HepG2 (cell line): Measurements from ENCODE around the gene GDPGP1. TPM values are rescaled to one million over a fixed set of nuclear protein-coding genes. Genes with fewer than 3 reads are reported as not detected.

Source experiments
- ATF4 ChIP-seq, 2 experiments: fragments of 450-650 bp in 1 of 2; sonication (generic) in 1 of 2; formaldehyde crosslinking; IDR thresholded peaks; 2 replicates each; pipeline versions ENCODE4 v1.5.0 to v1.8.0; 2020 to 2022; ENCODE audit warnings: mild to moderate bottlenecking in 1 of 2, missing genetic modification reagents in 1 of 2
- GABPA ChIP-seq, 2 experiments: IDR thresholded peaks; 2 replicates each; pipeline ENCODE4 v1.6.1; 2011 to 2016; ENCODE audit warnings: low read depth in 2 of 2, low read length in 1 of 2, missing biosample characterization in 1 of 2, missing genetic modification characterization in 1 of 2
- MEF2D ChIP-seq: sonication (generic); formaldehyde crosslinking; IDR thresholded peaks from 2 replicates; pipeline ENCODE4 v1.5.1; 2020; ENCODE audit warnings: mild to moderate bottlenecking, missing genetic modification reagents
- PBX2 ChIP-seq: IDR thresholded peaks from 2 replicates; pipeline ENCODE4 v1.6.1; 2016; ENCODE audit warnings: control low read depth
- PLRG1 ChIP-seq: fragments of 450-650 bp; conservative IDR thresholded peaks from 2 replicates; pipeline ENCODE4 v1.6.1; 2016
- PTBP1 ChIP-seq: fragments of 200-400 bp; formaldehyde crosslinking; IDR thresholded peaks from 2 replicates; pipeline ENCODE4 v1.6.1; 2018; ENCODE audit warnings: low read length, low read depth; ENCODE audit not compliant: poor library complexity, severe bottlenecking
- SAP130 ChIP-seq: IDR thresholded peaks from 2 replicates; pipeline ENCODE4 v1.6.1; 2016; ENCODE audit warnings: low read depth
- SKI ChIP-seq: fragments of 450-650 bp; IDR thresholded peaks from one replicate; pipeline ENCODE4 v1.6.1; 2018; ENCODE audit warnings: mild to moderate bottlenecking; ENCODE audit not compliant: partially characterized antibody
- STAG1 ChIP-seq: sonication (generic); formaldehyde crosslinking; IDR thresholded peaks from 2 replicates; pipeline ENCODE4 v1.4.0; 2020; ENCODE audit warnings: missing genetic modification reagents
- ZBTB20 ChIP-seq: sonication (generic); formaldehyde crosslinking; IDR thresholded peaks from 2 replicates; pipeline ENCODE4 v1.8.1; 2023; ENCODE audit warnings: missing genetic modification reagents, low read depth, mild to moderate bottlenecking, borderline replicate concordance
- ZKSCAN8 ChIP-seq: IDR thresholded peaks from 2 replicates; pipeline ENCODE4 v1.6.1; 2016; ENCODE audit warnings: borderline replicate concordance, missing genetic modification reagents, missing compliant biosample characterization
- ZNF337 ChIP-seq: sonication (generic); formaldehyde crosslinking; IDR thresholded peaks from 2 replicates; pipeline ENCODE4 v1.5.1; 2020; ENCODE audit warnings: missing genetic modification reagents, low read depth, mild to moderate bottlenecking, borderline replicate concordance
- ZNF589 ChIP-seq: sonication (generic); formaldehyde crosslinking; conservative IDR thresholded peaks from 2 replicates; pipeline ENCODE4 v1.8.0; 2022; ENCODE audit warnings: mild to moderate bottlenecking, moderate library complexity, missing genetic modification reagents
- ZNF781 ChIP-seq: sonication (generic); formaldehyde crosslinking; IDR thresholded peaks from 2 replicates; pipeline ENCODE4 v1.5.1; 2020; ENCODE audit warnings: borderline replicate concordance, mild to moderate bottlenecking, missing genetic modification reagents; ENCODE audit errors: not compliant biosample characterization
- ZSCAN31 ChIP-seq: sonication (generic); formaldehyde crosslinking; IDR thresholded peaks from 2 replicates; pipeline ENCODE4 v1.5.0; 2020; ENCODE audit warnings: low read depth, mild to moderate bottlenecking, missing genetic modification reagents
- polyA plus RNA-seq, 8 experiments: library from polyadenylated mRNA; depleted of rRNA in 3 of 8; stranded (reverse) in 7 of 8; unstranded in 1 of 8; fragments of >200 nt; fragmentation: Illumina TruSeq in 4 of 8; extraction: Trizol in 4 of 8; gene quantifications; 2 replicates each; pipeline versions ENCODE4 v1.2.1 to v1.2.3, GENCODE V29; 2011 to 2016; ENCODE audit warnings: low read depth in 4 of 8, missing spikeins in 1 of 8, mixed read lengths in 1 of 8; ENCODE audit not compliant: insufficient read depth in 1 of 8
- total RNA-seq, 5 experiments: library from RNA; depleted of rRNA; stranded (reverse); fragments of >200 nt; fragmentation: Illumina TruSeq; extraction: Trizol; gene quantifications; 2 replicates each; pipeline ENCODE4 v1.2.3, GENCODE V29; 2016; ENCODE audit warnings: low read depth in 1 of 5
- TF ChIP-seq, protein P1 (sequence below), 2 experiments: sonication (generic) in 1 of 2; formaldehyde crosslinking in 1 of 2; IDR thresholded peaks; 2 replicates each; pipeline versions ENCODE4 v1.4.0 to v1.6.1; 2018 to 2020; ENCODE audit warnings: missing genetic modification reagents in 2 of 2, borderline replicate concordance in 1 of 2, low read depth in 1 of 2, mild to moderate bottlenecking in 1 of 2, missing biosample characterization in 1 of 2
- TF ChIP-seq, protein P2 (sequence below): sonication (generic); formaldehyde crosslinking; IDR thresholded peaks from 2 replicates; pipeline ENCODE4 v1.4.0; 2020; ENCODE audit warnings: missing genetic modification reagents, borderline replicate concordance
- TF ChIP-seq, protein P3 (sequence below): sonication (generic); formaldehyde crosslinking; IDR thresholded peaks from 2 replicates; pipeline ENCODE4 v1.4.0; 2020; ENCODE audit warnings: missing genetic modification reagents, borderline replicate concordance
- TF ChIP-seq, protein P4 (sequence below): sonication (generic); formaldehyde crosslinking; IDR thresholded peaks from 2 replicates; pipeline ENCODE4 v1.5.1; 2020; ENCODE audit warnings: missing genetic modification reagents, mild to moderate bottlenecking, borderline replicate concordance

The GDPGP1 gene
- total and polyA plus RNA-seq, 2 of the 13 experiments (the other 11 are each of a cell fraction or from before 2014, with no cell fraction given), result 1.5 to 4.3 TPM

- TF ChIP-seq, protein P1, sequence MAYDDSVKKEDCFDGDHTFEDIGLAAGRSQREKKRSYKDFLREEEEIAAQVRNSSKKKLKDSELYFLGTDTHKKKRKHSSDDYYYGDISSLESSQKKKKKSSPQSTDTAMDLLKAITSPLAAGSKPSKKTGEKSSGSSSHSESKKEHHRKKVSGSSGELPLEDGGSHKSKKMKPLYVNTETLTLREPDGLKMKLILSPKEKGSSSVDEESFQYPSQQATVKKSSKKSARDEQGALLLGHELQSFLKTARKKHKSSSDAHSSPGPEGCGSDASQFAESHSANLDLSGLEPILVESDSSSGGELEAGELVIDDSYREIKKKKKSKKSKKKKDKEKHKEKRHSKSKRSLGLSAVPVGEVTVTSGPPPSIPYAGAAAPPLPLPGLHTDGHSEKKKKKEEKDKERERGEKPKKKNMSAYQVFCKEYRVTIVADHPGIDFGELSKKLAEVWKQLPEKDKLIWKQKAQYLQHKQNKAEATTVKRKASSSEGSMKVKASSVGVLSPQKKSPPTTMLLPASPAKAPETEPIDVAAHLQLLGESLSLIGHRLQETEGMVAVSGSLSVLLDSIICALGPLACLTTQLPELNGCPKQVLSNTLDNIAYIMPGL (CRISPR knock-in tag; IDR thresholded peaks at IDR 0.05; ENCODE audit: borderline replicate concordance in 1 of 2, low read depth in 1 of 2), result peak; percentile 57 to 85; a peak in 3 of 4 replicates
- TF ChIP-seq ATF4 (CRISPR knock-in tag; IDR thresholded peaks at IDR 0.05), result no peak; a peak in 1 of 4 replicates
- peak; percentile 43; the same call in 1 of the 2 replicates for TF ChIP-seq ZNF337 (CRISPR knock-in tag)
- TF ChIP-seq ZKSCAN8 (CRISPR knock-in tag), result 0 out of 2 replicates have a peak, but pooled peaks have one; percentile 48
- TF ChIP-seq, protein P2, sequence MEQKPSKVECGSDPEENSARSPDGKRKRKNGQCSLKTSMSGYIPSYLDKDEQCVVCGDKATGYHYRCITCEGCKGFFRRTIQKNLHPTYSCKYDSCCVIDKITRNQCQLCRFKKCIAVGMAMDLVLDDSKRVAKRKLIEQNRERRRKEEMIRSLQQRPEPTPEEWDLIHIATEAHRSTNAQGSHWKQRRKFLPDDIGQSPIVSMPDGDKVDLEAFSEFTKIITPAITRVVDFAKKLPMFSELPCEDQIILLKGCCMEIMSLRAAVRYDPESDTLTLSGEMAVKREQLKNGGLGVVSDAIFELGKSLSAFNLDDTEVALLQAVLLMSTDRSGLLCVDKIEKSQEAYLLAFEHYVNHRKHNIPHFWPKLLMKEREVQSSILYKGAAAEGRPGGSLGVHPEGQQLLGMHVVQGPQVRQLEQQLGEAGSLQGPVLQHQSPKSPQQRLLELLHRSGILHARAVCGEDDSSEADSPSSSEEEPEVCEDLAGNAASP, result no peak
- no peak for TF ChIP-seq ZNF589 (CRISPR knock-in tag)
- TF ChIP-seq MEF2D (CRISPR knock-in tag), result no peak
- TF ChIP-seq SKI, result no peak
- TF ChIP-seq STAG1 (CRISPR knock-in tag), result no peak
- TF ChIP-seq, protein P3, sequence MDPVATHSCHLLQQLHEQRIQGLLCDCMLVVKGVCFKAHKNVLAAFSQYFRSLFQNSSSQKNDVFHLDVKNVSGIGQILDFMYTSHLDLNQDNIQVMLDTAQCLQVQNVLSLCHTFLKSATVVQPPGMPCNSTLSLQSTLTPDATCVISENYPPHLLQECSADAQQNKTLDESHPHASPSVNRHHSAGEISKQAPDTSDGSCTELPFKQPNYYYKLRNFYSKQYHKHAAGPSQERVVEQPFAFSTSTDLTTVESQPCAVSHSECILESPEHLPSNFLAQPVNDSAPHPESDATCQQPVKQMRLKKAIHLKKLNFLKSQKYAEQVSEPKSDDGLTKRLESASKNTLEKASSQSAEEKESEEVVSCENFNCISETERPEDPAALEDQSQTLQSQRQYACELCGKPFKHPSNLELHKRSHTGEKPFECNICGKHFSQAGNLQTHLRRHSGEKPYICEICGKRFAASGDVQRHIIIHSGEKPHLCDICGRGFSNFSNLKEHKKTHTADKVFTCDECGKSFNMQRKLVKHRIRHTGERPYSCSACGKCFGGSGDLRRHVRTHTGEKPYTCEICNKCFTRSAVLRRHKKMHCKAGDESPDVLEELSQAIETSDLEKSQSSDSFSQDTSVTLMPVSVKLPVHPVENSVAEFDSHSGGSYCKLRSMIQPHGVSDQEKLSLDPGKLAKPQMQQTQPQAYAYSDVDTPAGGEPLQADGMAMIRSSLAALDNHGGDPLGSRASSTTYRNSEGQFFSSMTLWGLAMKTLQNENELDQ (CRISPR knock-in tag), result no peak
- peak; percentile 65 for TF ChIP-seq ZNF781 (CRISPR knock-in tag)
- TF ChIP-seq PTBP1, result no peak
- TF ChIP-seq GABPA (IDR thresholded peaks at IDR 0.05; ENCODE audit: low read depth, low read length), result no peak
- TF ChIP-seq GABPA (CRISPR knock-in tag; IDR thresholded peaks at IDR 0.05; ENCODE audit: low read depth), result peak; percentile 63
- no peak for TF ChIP-seq PLRG1
- peak; percentile 74 for TF ChIP-seq SAP130
- TF ChIP-seq, protein P4, sequence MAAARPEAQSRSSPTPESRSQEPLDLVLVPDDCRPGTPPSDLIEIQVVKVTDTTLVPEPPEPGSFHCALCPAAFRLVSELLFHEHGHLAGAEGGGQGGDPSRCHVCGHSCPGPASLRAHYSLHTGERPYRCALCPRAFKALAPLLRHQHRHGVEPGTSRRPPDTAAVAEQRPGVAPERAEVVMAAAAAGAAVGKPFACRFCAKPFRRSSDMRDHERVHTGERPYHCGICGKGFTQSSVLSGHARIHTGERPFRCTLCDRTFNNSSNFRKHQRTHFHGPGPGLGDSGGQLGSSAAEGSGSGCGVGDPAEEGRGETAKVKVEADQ, result peak; percentile 63
- no peak for TF ChIP-seq PBX2 (CRISPR knock-in tag)
- TF ChIP-seq ZSCAN31, result peak; percentile 82
- TF ChIP-seq ZBTB20 (CRISPR knock-in tag), result peak; percentile 47; the same call in 1 of the 2 replicates
Observed at GRCh38 chr15:90233387-90234095, 468 bp upstream of the GDPGP1 start, which contains the start of gene CIB1 (continued).
